Upper lobe of left lung (tissue), 6 donors: ENCODE results near the gene REC8. TPM values are rescaled to one million over a fixed set of nuclear protein-coding genes. Genes with fewer than 3 reads are reported as not detected.

Source experiments
- ATAC-seq, 2 donors: fragments of 200-7000 bp; cut with Tn5 transposase; one replicate each; pipeline ENCODE4 v1.9.1; 2022; ENCODE audit warnings: mild to moderate bottlenecking in 2 of 2, moderate library complexity in 2 of 2; ENCODE audit not compliant: low FRiP score in 2 of 2
- DNase-seq, 2 donors: peaks; one replicate each; pipeline ENCODE4 v3.0.0-alpha.2; 2019 to 2020
- H3K27ac ChIP-seq, 4 donors: fragments of 200-600 bp; sonication (generic); one replicate each; pipeline ENCODE4 v1.5.1; 2016 to 2019
- H3K27me3 ChIP-seq, 4 donors: fragments of 200-600 bp; sonication (generic); one replicate each; pipeline ENCODE4 v1.5.1; 2017 to 2019
- H3K36me3 ChIP-seq, 4 donors: fragments of 200-600 bp; sonication (generic); one replicate each; pipeline ENCODE4 v1.5.1; 2016 to 2019
- H3K4me1 ChIP-seq, 4 donors: fragments of 200-600 bp; sonication (generic); one replicate each; pipeline ENCODE4 v1.5.1; 2018 to 2019
- H3K4me3 ChIP-seq, 4 donors: fragments of 200-600 bp; sonication (generic); one replicate each; pipeline ENCODE4 v1.5.1; 2017 to 2019; ENCODE audit warnings: mild to moderate bottlenecking in 2 of 4, moderate library complexity in 1 of 4
- H3K9me3 ChIP-seq, 4 donors: fragments of 200-600 bp; sonication (generic); one replicate each; pipeline ENCODE4 v1.5.1; 2018 to 2019
- EP300 ChIP-seq, 4 donors: sonication (generic); formaldehyde crosslinking; IDR thresholded peaks; one replicate each; pipeline ENCODE4 v1.5.1; 2017; ENCODE audit warnings: antibody characterized with exemption in 4 of 4, control low read depth in 2 of 4
- POLR2A ChIP-seq, 4 donors: fragments of 450-650 bp; IDR thresholded peaks; one replicate each; pipeline ENCODE4 v1.5.1; 2016 to 2017; ENCODE audit warnings: antibody characterized with exemption in 4 of 4, mild to moderate bottlenecking in 2 of 4
- POLR2AphosphoS5 ChIP-seq, 2 donors: sonication (generic); formaldehyde crosslinking; IDR thresholded peaks; one replicate each; pipeline ENCODE4 v1.5.1; 2017; ENCODE audit warnings: antibody characterized with exemption in 2 of 2
- WGBS, 2 donors: methylation state at CpG; one replicate each; pipeline ENCODE4 v1.1.5; 2017 to 2018; 5-methylcytosine and 5-hydroxymethylcytosine counted together
- total RNA-seq, 6 donors: library from RNA; depleted of rRNA in 4 of 6; stranded (reverse); fragments of >200 nt in 4 of 6; gene quantifications; one replicate each; pipeline versions ENCODE4 v1.1.0 to v1.2.1, GENCODE V29; 2016 to 2021
- TF ChIP-seq, protein P1 (sequence below), 6 experiments: fragments of 450-650 bp in 4 of 6; fragments of 200-600 bp in 2 of 6; sonication (generic) in 2 of 6; IDR thresholded peaks; one replicate each; pipeline ENCODE4 v1.5.1; 2016 to 2019; ENCODE audit warnings: antibody characterized with exemption in 6 of 6
- donor health status: DM: no; HTN: no; CAD: no; lungs with moderate emphysema.
- donor health status: DM: no; HTN: yes; CAD: no; lungs with severe emphysema.

The REC8 gene
- total RNA-seq, 6 donors from 2014 or later, result 16.0 to 76.5 (median 29.4) TPM

DNA sequence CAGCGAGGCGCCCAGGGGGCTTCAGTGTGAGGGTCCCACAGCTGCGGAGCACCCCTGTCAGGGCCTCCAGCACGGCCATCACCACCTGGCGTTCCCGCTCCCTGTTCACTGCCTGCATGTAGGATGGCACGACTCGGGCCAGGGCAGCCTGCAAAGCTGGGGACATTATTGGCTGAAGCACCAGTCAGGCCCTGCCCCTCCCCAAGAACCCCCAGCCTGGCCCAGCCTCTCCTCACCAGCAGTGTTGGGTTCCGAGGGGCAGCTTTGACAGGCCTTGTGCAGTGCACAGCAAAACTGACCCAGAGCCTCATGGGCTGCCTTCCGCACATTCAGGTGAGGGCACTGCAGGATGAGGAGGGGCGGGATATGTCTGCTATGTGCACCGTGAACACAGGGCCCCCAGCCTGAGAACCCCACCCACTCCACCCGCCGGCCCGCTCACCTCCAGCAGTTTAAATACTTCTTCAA is 11.2 kb downstream of the REC8 start:
- no peaks in the 10 kb centered on the region for H3K9me3 ChIP-seq
- no peak for TF ChIP-seq POLR2AphosphoS5 (IDR thresholded peaks at IDR 0.05)
- no peak for TF ChIP-seq POLR2A (IDR thresholded peaks at IDR 0.05)
- TF ChIP-seq, protein P1, sequence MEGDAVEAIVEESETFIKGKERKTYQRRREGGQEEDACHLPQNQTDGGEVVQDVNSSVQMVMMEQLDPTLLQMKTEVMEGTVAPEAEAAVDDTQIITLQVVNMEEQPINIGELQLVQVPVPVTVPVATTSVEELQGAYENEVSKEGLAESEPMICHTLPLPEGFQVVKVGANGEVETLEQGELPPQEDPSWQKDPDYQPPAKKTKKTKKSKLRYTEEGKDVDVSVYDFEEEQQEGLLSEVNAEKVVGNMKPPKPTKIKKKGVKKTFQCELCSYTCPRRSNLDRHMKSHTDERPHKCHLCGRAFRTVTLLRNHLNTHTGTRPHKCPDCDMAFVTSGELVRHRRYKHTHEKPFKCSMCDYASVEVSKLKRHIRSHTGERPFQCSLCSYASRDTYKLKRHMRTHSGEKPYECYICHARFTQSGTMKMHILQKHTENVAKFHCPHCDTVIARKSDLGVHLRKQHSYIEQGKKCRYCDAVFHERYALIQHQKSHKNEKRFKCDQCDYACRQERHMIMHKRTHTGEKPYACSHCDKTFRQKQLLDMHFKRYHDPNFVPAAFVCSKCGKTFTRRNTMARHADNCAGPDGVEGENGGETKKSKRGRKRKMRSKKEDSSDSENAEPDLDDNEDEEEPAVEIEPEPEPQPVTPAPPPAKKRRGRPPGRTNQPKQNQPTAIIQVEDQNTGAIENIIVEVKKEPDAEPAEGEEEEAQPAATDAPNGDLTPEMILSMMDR (IDR thresholded peaks at IDR 0.05), result no peak
- TF ChIP-seq EP300 (IDR thresholded peaks at IDR 0.05), result no peak
- H3K4me3 ChIP-seq, result no peak overlapping the region
- H3K27me3 ChIP-seq, result no peaks in the 10 kb centered on the region
- no peak overlapping the region for H3K27ac ChIP-seq
- H3K36me3 ChIP-seq, result peaks cover 14 to 90% (median 82%) of the 10 kb centered on the region in 4 donors
- DNase-seq, result peak in 1 of 2 donors; percentile 71
- no peak for ATAC-seq
- WGBS, 2 donors, result 87 to 99% methylated on average over 9 to 15 of the region's 15 CpGs
- peaks cover 6 to 10% (median 8%) of the 10 kb centered on the region in 4 donors for H3K4me1 ChIP-seq

GRCh38 chr14:24184104-24184970 is 12.5 kb downstream of the REC8 start:
- no peaks in the 10 kb centered on the region for H3K27me3 ChIP-seq
- WGBS, 2 donors, result 89 to 96% methylated on average over 5 to 19 of the region's 19 CpGs
- TF ChIP-seq, protein P1 (IDR thresholded peaks at IDR 0.05), result no peak
- no peak for TF ChIP-seq POLR2A (IDR thresholded peaks at IDR 0.05)
- no peak for TF ChIP-seq EP300 (IDR thresholded peaks at IDR 0.05)
- TF ChIP-seq POLR2AphosphoS5 (IDR thresholded peaks at IDR 0.05), result no peak
- H3K36me3 ChIP-seq, result peaks cover 12 to 77% (median 69%) of the 10 kb centered on the region in 4 donors
- H3K4me3 ChIP-seq, result no peak overlapping the region
- DNase-seq (peak in 1 of 2 donors; percentile 57), ATAC-seq (no peak)
- H3K27ac ChIP-seq, result no peak overlapping the region
- H3K9me3 ChIP-seq, result no peaks in the 10 kb centered on the region
- H3K4me1 ChIP-seq, result peaks cover 14 to 21% (median 17%) of the 10 kb centered on the region in 4 donors

DNA sequence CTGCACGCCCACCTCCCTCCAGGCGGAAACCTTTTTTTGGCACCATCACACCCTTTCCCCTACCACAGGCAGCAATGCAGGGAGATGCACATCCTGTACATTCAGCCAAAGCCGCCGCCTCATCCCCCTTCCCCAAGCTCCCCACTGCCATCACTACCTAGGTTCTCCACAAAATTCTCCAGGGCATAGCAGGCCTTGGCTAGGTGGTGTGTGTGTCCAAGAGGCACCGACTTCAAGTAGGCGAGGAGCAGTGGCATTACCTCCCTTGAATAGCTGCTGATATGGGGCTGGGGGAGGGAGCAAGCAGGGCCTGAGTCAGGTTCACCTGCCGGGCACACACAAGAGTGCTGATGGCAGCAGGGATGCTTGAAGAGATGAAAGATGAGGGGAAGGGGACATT is 13.1 kb downstream of the REC8 start:
- Histone ChIP-seq H3K27me3 (no peaks in the 10 kb centered on the region), H3K4me3 (no peak overlapping the region), H3K36me3 (peaks cover 8 to 72% (median 62%) of the 10 kb centered on the region in 4 donors), H3K9me3 (no peaks in the 10 kb centered on the region), H3K27ac (no peak overlapping the region), H3K4me1 (peaks cover 14 to 24% (median 18%) of the 10 kb centered on the region in 4 donors)
- DNase-seq (no peak), ATAC-seq (no peak)
- TF ChIP-seq EP300 (IDR thresholded peaks at IDR 0.05) (no peak), POLR2AphosphoS5 (IDR thresholded peaks at IDR 0.05) (no peak), POLR2A (IDR thresholded peaks at IDR 0.05) (no peak)
- TF ChIP-seq, protein P1 (IDR thresholded peaks at IDR 0.05), result no peak
- WGBS, 2 donors, result 92 to 95% methylated on average over 7 of the region's 7 CpGs

- WGBS, 2 donors, result 89 to 97% methylated on average over 4 to 11 of the region's 11 CpGs
- DNase-seq (no peak), ATAC-seq (no peak)
- no peak overlapping the region for H3K4me3 ChIP-seq
- TF ChIP-seq, protein P1 (IDR thresholded peaks at IDR 0.05), result no peak
- TF ChIP-seq POLR2AphosphoS5 (IDR thresholded peaks at IDR 0.05) (no peak), EP300 (IDR thresholded peaks at IDR 0.05) (no peak), POLR2A (IDR thresholded peaks at IDR 0.05) (no peak)
- peaks cover 14 to 24% (median 18%) of the 10 kb centered on the region in 4 donors for H3K4me1 ChIP-seq
- H3K27ac ChIP-seq, result no peak overlapping the region
- H3K36me3 ChIP-seq, result peaks cover 5 to 65% (median 55%) of the 10 kb centered on the region in 4 donors
- no peaks in the 10 kb centered on the region for H3K9me3 ChIP-seq
- H3K27me3 ChIP-seq, result no peaks in the 10 kb centered on the region
Observed at GRCh38 chr14:24185741-24186140, 13.9 kb downstream of the REC8 start.
